GM23338 (cell line): ENCODE measurements around the gene ABCA1. TPM values are rescaled to one million over a fixed set of nuclear protein-coding genes. Genes with fewer than 3 reads are reported as not detected.
A peak's percentile ranks its signal among the peaks of the same experiment; 100 is the strongest.

Source experiments
- ATAC-seq: fragments of 200-7000 bp; cut with Tn5 transposase; 3 replicates; pipeline ENCODE4 v1.9.1; 2020
- DNase-seq: peaks from one replicate; pipeline ENCODE4 v3.0.0-alpha.2; 2015; ENCODE audit warnings: low spot score
- H2AFZ ChIP-seq: fragments of 200-600 bp; sonication (generic); 2 replicates; pipeline ENCODE4 v1.8.0; 2016; ENCODE audit warnings: antibody characterized with exemption, mild to moderate bottlenecking, moderate library complexity
- H3F3A ChIP-seq: fragments of 200-600 bp; sonication (generic); replicated peaks from 2 replicates; pipeline ENCODE4 v1.8.0; 2017; ENCODE audit warnings: antibody characterized with exemption, mixed run types, low read depth
- H3K27ac ChIP-seq: fragments of 200-600 bp; sonication (generic); 2 replicates; pipeline ENCODE4 v1.6.1; 2016; ENCODE audit warnings: low read depth
- H3K27me3 ChIP-seq: fragments of 200-600 bp; sonication (generic); 2 replicates; pipeline ENCODE4 v1.8.0; 2016; ENCODE audit warnings: mild to moderate bottlenecking, mixed run types, moderate library complexity; ENCODE audit not compliant: insufficient read depth
- H3K36me3 ChIP-seq: fragments of 200-600 bp; sonication (generic); 2 replicates; pipeline ENCODE4 v1.8.0; 2016; ENCODE audit warnings: mild to moderate bottlenecking; ENCODE audit not compliant: insufficient read depth
- H3K4me1 ChIP-seq: fragments of 200-600 bp; sonication (generic); 2 replicates; pipeline ENCODE4 v1.8.0; 2016; ENCODE audit warnings: mild to moderate bottlenecking, moderate library complexity; ENCODE audit not compliant: insufficient read depth
- H3K4me2 ChIP-seq: fragments of 200-600 bp; sonication (generic); 2 replicates; pipeline ENCODE4 v1.7.1; 2017; ENCODE audit warnings: mixed run types
- H3K4me3 ChIP-seq: fragments of 200-600 bp; sonication (generic); 2 replicates; pipeline ENCODE4 v1.6.1; 2016; ENCODE audit warnings: mixed run types
- H3K79me2 ChIP-seq: fragments of 200-600 bp; sonication (generic); replicated peaks from 2 replicates; pipeline ENCODE4 v1.8.0; 2017; ENCODE audit warnings: mild to moderate bottlenecking; ENCODE audit not compliant: insufficient read depth
- H3K9me2 ChIP-seq: fragments of 200-600 bp; sonication (generic); 2 replicates; pipeline ENCODE4 v1.8.0; 2017; ENCODE audit not compliant: insufficient read depth
- H4K20me1 ChIP-seq: fragments of 200-600 bp; sonication (generic); replicated peaks from 2 replicates; pipeline ENCODE4 v1.8.0; 2017; ENCODE audit warnings: mild to moderate bottlenecking; ENCODE audit not compliant: insufficient read depth
- H3K27ac Mint-ChIP-seq: 2 replicates; pipeline ENCODE4 v1.8.0; 2020; ENCODE audit warnings: inconsistent platforms, mild to moderate bottlenecking, moderate library complexity, mixed read lengths
- H3K27me3 Mint-ChIP-seq: 3 replicates; pipeline ENCODE4 v1.8.0; 2022; ENCODE audit warnings: low read depth, mild to moderate bottlenecking, moderate library complexity, mixed read lengths, inconsistent platforms; ENCODE audit not compliant: insufficient read depth, poor library complexity
- H3K36me3 Mint-ChIP-seq: 3 replicates; pipeline ENCODE4 v1.8.0; 2021; ENCODE audit warnings: low read depth, mild to moderate bottlenecking, inconsistent platforms, moderate library complexity, mixed read lengths
- H3K4me1 Mint-ChIP-seq: 3 replicates; pipeline ENCODE4 v1.8.0; 2020; ENCODE audit warnings: mild to moderate bottlenecking, inconsistent platforms, mixed read lengths
- H3K4me3 Mint-ChIP-seq: 3 replicates; pipeline ENCODE4 v1.8.0; 2021; ENCODE audit warnings: moderate library complexity, mild to moderate bottlenecking, inconsistent platforms, mixed read lengths
- H3K9me3 Mint-ChIP-seq: 3 replicates; pipeline ENCODE4 v1.8.0; 2020; ENCODE audit warnings: moderate library complexity, mild to moderate bottlenecking, inconsistent platforms, mixed read lengths
- CREB1 ChIP-seq: fragments of 250-450 bp; sonication (Bioruptor Pico); IDR thresholded peaks from 2 replicates; pipeline ENCODE4 v1.5.0; 2020; ENCODE audit warnings: low read depth, mild to moderate bottlenecking, moderate library complexity
- EZH2 ChIP-seq: fragments of 200-600 bp; sonication (generic); IDR thresholded peaks from one replicate; pipeline ENCODE4 v1.8.0; 2017; ENCODE audit warnings: antibody characterized with exemption, mild to moderate bottlenecking, low read depth; ENCODE audit not compliant: unreplicated experiment
- EZH2phosphoT487 ChIP-seq: fragments of 200-600 bp; sonication (generic); IDR thresholded peaks from one replicate; pipeline ENCODE4 v1.8.1; 2018; ENCODE audit warnings: antibody characterized with exemption; ENCODE audit not compliant: unreplicated experiment
- JUNB ChIP-seq: IDR thresholded peaks from one replicate; pipeline ENCODE4 v1.6.1; 2016; ENCODE audit warnings: antibody characterized with exemption; ENCODE audit not compliant: unreplicated experiment
- POLR2AphosphoS5 ChIP-seq: IDR thresholded peaks from 2 replicates; pipeline ENCODE4 v1.6.1; 2016; ENCODE audit warnings: antibody characterized with exemption, low read depth
- STAT1 ChIP-seq: IDR thresholded peaks from one replicate; pipeline ENCODE4 v1.6.1; 2016; ENCODE audit warnings: antibody characterized with exemption; ENCODE audit not compliant: unreplicated experiment
- ZNF114 ChIP-seq: fragments of 250-450 bp; sonication (Bioruptor Pico); IDR thresholded peaks from 2 replicates; pipeline ENCODE4 v1.5.0; 2020; ENCODE audit warnings: mild to moderate bottlenecking, moderate library complexity
- ZNF331 ChIP-seq: fragments of 250-450 bp; sonication (Bioruptor Pico); IDR thresholded peaks from 2 replicates; pipeline ENCODE4 v1.5.0; 2020; ENCODE audit warnings: low read depth, mild to moderate bottlenecking, moderate library complexity
- polyA plus RNA-seq: library from polyadenylated mRNA; unstranded; fragments of >200 nt; fragmentation: Nextera tagmentation; extraction: Ambion mirVana; gene quantifications from 2 replicates; pipeline ENCODE4 v1.2.1, GENCODE V29; 2016
- total RNA-seq: library from RNA; depleted of rRNA; stranded (reverse); fragments of >200 nt; shearing (Covaris generic); gene quantifications from 2 replicates; pipeline ENCODE4 v1.2.3, GENCODE V29; 2014
- TF ChIP-seq, protein P1 (sequence below): IDR thresholded peaks from 2 replicates; pipeline ENCODE4 v1.6.1; 2016; ENCODE audit warnings: antibody characterized with exemption
- TF ChIP-seq, protein P2 (sequence below), 2 experiments: fragments of 200-600 bp in 1 of 2; sonication (generic) in 1 of 2; conservative IDR thresholded peaks; 2 replicates each; pipeline versions ENCODE4 v1.5.1 to v1.6.1; 2016 to 2017; ENCODE audit warnings: antibody characterized with exemption in 2 of 2, low read depth in 2 of 2, mild to moderate bottlenecking in 2 of 2, moderate library complexity in 1 of 2
- TF ChIP-seq, protein P3 (sequence below): fragments of 250-450 bp; sonication (Bioruptor Pico); IDR thresholded peaks from 2 replicates; pipeline ENCODE4 v1.5.0; 2020; ENCODE audit warnings: mild to moderate bottlenecking, moderate library complexity

Gene ABCA1
- total and polyA plus RNA-seq, 2 experiments from 2014 or later = 1.4 to 2.8 TPM

DNA sequence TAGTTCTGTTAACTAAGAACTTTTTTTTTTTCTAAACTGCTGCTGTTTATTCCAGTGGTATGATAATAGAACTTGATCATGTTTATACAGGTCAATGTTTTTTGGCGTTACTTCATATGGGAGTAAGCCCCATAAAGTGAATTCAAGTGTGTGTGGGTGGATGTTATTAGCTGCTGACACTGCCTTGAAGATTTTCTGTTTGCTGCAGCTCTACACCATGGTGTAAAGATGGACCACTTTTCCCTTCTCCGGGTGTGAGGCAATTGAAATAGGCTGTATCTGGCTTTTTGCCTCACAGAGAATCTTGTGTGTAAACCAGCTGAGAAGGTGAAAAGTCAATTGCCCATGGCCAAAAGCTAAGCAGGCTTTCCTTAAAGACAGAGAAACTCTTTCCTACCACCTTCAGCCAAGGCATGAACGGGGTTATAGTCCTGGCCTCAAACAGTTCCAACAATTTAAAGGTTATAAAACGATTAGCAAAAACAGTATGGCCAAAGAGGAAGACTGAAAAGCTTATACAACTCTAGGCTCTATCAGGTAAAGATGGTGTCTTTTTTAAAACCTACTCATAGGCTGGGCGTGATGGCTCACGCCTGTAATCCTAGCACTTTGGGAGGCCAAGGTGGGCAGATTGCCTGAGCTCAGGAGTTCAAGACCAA lies 33.9 kb upstream of the ABCA1 start:
- no peak overlapping the region for H3K4me3 Mint-ChIP-seq
- no peaks in the 10 kb centered on the region for H3K9me2 ChIP-seq
- no peaks in the 10 kb centered on the region for H3K27me3 ChIP-seq
- TF ChIP-seq EZH2 (no peak), ZNF331 (CRISPR knock-in tag) (no peak), CREB1 (CRISPR knock-in tag) (no peak), ZNF114 (CRISPR knock-in tag) (no peak)
- H4K20me1 ChIP-seq = no peaks in the 10 kb centered on the region
- peak overlapping the region; percentile 96 for H3K27ac Mint-ChIP-seq
- peaks cover 25% of the 10 kb centered on the region for H3K4me1 ChIP-seq
- H3K4me3 ChIP-seq = peak overlapping the region; percentile 1; the same call in 1 of the 2 replicates
- peak overlapping the region; percentile 64 for H3K27ac ChIP-seq
- peak overlapping the region; percentile 52; the same call in 1 of the 2 replicates for H2AFZ ChIP-seq
- no peaks in the 10 kb centered on the region for H3K79me2 ChIP-seq
- no peaks in the 10 kb centered on the region for H3K36me3 Mint-ChIP-seq
- H3K9me3 Mint-ChIP-seq = no peaks in the 10 kb centered on the region
- H3K36me3 ChIP-seq = no peaks in the 10 kb centered on the region
- DNase-seq (no peak), ATAC-seq (peak; percentile 23)
- peak overlapping the region; percentile 45 for H3K4me2 ChIP-seq
- H3K4me1 Mint-ChIP-seq = peaks cover 40% of the 10 kb centered on the region
- no peaks in the 10 kb centered on the region for H3F3A ChIP-seq
- peaks cover 5% of the 10 kb centered on the region for H3K27me3 Mint-ChIP-seq

DNA sequence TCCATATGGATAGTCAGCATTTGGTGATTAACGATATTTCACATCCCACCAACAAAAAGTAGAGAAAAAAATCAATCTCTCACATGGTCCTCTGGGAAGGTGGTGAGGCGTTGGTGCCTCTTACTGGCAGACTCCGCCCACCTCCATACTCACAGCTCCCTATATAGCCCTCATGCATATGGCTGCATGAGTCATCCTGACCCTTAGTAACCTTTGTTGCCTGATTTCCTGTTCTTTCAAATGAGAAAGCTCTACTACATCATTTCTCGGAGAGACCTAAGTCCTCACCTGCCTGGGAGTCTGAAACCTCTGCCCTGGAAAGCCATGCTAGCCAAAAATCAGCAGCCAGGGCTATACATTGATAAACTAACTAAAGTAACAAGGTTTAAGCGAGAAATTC lies 33.3 kb upstream of the ABCA1 start:
- Mint-ChIP-seq H3K4me3 (peak overlapping the region; percentile 25; the same call in 1 of the 3 replicates), H3K4me1 (peaks cover 40% of the 10 kb centered on the region), H3K27ac (peak overlapping the region; percentile 96), H3K27me3 (peaks cover 5% of the 10 kb centered on the region), H3K36me3 (no peaks in the 10 kb centered on the region), H3K9me3 (no peaks in the 10 kb centered on the region)
- Histone ChIP-seq H4K20me1 (no peaks in the 10 kb centered on the region), H3K36me3 (no peaks in the 10 kb centered on the region), H3F3A (no peaks in the 10 kb centered on the region), H3K4me1 (peaks cover 25% of the 10 kb centered on the region), H3K79me2 (no peaks in the 10 kb centered on the region), H3K27ac (peak overlapping the region; percentile 64), H2AFZ (no peak overlapping the region), H3K4me3 (peak overlapping the region; percentile 1; the same call in 1 of the 2 replicates), H3K9me2 (no peaks in the 10 kb centered on the region), H3K4me2 (peak overlapping the region; percentile 45), H3K27me3 (no peaks in the 10 kb centered on the region)
- ATAC-seq (peak; percentile 99), DNase-seq (peak; percentile 96)
- TF ChIP-seq EZH2phosphoT487 (no peak), STAT1 (no peak), ZNF331 (CRISPR knock-in tag) (no peak), POLR2AphosphoS5 (no peak), JUNB (no peak), EZH2 (no peak)
- TF ChIP-seq, protein P1, sequence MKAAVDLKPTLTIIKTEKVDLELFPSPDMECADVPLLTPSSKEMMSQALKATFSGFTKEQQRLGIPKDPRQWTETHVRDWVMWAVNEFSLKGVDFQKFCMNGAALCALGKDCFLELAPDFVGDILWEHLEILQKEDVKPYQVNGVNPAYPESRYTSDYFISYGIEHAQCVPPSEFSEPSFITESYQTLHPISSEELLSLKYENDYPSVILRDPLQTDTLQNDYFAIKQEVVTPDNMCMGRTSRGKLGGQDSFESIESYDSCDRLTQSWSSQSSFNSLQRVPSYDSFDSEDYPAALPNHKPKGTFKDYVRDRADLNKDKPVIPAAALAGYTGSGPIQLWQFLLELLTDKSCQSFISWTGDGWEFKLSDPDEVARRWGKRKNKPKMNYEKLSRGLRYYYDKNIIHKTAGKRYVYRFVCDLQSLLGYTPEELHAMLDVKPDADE = 0 out of 2 replicates have a peak, but pooled peaks have one; percentile 41
- TF ChIP-seq, protein P2, sequence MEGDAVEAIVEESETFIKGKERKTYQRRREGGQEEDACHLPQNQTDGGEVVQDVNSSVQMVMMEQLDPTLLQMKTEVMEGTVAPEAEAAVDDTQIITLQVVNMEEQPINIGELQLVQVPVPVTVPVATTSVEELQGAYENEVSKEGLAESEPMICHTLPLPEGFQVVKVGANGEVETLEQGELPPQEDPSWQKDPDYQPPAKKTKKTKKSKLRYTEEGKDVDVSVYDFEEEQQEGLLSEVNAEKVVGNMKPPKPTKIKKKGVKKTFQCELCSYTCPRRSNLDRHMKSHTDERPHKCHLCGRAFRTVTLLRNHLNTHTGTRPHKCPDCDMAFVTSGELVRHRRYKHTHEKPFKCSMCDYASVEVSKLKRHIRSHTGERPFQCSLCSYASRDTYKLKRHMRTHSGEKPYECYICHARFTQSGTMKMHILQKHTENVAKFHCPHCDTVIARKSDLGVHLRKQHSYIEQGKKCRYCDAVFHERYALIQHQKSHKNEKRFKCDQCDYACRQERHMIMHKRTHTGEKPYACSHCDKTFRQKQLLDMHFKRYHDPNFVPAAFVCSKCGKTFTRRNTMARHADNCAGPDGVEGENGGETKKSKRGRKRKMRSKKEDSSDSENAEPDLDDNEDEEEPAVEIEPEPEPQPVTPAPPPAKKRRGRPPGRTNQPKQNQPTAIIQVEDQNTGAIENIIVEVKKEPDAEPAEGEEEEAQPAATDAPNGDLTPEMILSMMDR (conservative IDR thresholded peaks at IDR 0.05; ENCODE audit: low read depth in 2 of 2) = no peak
- TF ChIP-seq, protein P3, sequence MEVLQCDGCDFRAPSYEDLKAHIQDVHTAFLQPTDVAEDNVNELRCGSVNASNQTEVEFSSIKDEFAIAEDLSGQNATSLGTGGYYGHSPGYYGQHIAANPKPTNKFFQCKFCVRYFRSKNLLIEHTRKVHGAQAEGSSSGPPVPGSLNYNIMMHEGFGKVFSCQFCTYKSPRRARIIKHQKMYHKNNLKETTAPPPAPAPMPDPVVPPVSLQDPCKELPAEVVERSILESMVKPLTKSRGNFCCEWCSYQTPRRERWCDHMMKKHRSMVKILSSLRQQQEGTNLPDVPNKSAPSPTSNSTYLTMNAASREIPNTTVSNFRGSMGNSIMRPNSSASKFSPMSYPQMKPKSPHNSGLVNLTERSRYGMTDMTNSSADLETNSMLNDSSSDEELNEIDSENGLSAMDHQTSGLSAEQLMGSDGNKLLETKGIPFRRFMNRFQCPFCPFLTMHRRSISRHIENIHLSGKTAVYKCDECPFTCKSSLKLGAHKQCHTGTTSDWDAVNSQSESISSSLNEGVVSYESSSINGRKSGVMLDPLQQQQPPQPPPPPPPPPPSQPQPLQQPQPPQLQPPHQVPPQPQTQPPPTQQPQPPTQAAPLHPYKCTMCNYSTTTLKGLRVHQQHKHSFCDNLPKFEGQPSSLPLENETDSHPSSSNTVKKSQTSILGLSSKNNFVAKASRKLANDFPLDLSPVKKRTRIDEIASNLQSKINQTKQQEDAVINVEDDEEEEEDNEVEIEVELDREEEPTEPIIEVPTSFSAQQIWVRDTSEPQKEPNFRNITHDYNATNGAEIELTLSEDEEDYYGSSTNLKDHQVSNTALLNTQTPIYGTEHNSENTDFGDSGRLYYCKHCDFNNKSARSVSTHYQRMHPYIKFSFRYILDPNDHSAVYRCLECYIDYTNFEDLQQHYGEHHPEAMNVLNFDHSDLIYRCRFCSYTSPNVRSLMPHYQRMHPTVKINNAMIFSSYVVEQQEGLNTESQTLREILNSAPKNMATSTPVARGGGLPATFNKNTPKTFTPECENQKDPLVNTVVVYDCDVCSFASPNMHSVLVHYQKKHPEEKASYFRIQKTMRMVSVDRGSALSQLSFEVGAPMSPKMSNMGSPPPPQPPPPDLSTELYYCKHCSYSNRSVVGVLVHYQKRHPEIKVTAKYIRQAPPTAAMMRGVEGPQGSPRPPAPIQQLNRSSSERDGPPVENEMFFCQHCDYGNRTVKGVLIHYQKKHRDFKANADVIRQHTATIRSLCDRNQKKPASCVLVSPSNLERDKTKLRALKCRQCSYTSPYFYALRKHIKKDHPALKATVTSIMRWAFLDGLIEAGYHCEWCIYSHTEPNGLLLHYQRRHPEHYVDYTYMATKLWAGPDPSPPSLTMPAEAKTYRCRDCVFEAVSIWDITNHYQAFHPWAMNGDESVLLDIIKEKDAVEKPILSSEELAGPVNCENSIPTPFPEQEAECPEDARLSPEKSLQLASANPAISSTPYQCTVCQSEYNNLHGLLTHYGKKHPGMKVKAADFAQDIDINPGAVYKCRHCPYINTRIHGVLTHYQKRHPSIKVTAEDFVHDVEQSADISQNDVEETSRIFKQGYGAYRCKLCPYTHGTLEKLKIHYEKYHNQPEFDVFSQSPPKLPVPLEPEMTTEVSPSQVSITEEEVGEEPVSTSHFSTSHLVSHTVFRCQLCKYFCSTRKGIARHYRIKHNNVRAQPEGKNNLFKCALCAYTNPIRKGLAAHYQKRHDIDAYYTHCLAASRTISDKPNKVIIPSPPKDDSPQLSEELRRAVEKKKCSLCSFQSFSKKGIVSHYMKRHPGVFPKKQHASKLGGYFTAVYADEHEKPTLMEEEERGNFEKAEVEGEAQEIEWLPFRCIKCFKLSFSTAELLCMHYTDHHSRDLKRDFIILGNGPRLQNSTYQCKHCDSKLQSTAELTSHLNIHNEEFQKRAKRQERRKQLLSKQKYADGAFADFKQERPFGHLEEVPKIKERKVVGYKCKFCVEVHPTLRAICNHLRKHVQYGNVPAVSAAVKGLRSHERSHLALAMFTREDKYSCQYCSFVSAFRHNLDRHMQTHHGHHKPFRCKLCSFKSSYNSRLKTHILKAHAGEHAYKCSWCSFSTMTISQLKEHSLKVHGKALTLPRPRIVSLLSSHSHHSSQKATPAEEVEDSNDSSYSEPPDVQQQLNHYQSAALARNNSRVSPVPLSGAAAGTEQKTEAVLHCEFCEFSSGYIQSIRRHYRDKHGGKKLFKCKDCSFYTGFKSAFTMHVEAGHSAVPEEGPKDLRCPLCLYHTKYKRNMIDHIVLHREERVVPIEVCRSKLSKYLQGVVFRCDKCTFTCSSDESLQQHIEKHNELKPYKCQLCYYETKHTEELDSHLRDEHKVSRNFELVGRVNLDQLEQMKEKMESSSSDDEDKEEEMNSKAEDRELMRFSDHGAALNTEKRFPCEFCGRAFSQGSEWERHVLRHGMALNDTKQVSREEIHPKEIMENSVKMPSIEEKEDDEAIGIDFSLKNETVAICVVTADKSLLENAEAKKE (CRISPR knock-in tag) = peak; percentile 28; the same call in 1 of the 2 replicates
